GM21723 (cell line): ENCODE measurements around the gene FAM3D.
"Not testable (repeated sequence)": the region's sequence is repeated elsewhere in the genome, so short reads cannot be mapped to it uniquely, and the experiment has no call there.

ENCODE experiments used
- ATAC-seq: cut with Tn5 transposase; IDR thresholded peaks from one replicate; pipeline ENCODE4 v1.9.1; 2021; ENCODE audit warnings: mild to moderate bottlenecking, moderate library complexity; ENCODE audit not compliant: unreplicated experiment

The FAM3D gene

DNA sequence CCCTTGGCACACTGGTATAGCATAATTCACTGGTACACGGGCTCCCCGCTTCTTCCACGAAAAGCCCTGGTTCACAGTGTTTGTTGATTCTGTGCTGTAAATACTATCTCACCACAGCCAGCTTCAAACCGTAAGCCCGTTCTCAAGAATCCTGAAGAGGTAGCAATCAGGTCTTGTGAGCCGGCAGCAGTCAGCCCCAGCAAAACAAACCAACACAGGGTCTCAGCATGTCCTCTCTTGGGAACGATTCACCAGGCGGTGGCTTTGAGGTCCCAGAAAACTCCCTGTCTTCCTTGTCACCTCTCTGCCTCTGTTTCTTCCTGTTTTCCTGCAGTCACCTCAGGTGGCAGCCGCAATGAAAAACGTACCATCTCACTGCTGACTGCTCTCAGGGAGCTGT lies 19.1 kb upstream of the FAM3D start:
- no peak for ATAC-seq

- ATAC-seq = peak; percentile 66
Measured at GRCh38 chr3:58683466-58683865, 16.9 kb upstream of the FAM3D start.

GRCh38 chr3:58683001-58683458 lies 16.5 kb upstream of the FAM3D start:
- ATAC-seq = no peak

GRCh38 chr3:58681863-58682262 lies 15.3 kb upstream of the FAM3D start:
- no peak for ATAC-seq

- ATAC-seq = no peak
Measured at GRCh38 chr3:58680879-58681525, 14.4 kb upstream of the FAM3D start.

DNA sequence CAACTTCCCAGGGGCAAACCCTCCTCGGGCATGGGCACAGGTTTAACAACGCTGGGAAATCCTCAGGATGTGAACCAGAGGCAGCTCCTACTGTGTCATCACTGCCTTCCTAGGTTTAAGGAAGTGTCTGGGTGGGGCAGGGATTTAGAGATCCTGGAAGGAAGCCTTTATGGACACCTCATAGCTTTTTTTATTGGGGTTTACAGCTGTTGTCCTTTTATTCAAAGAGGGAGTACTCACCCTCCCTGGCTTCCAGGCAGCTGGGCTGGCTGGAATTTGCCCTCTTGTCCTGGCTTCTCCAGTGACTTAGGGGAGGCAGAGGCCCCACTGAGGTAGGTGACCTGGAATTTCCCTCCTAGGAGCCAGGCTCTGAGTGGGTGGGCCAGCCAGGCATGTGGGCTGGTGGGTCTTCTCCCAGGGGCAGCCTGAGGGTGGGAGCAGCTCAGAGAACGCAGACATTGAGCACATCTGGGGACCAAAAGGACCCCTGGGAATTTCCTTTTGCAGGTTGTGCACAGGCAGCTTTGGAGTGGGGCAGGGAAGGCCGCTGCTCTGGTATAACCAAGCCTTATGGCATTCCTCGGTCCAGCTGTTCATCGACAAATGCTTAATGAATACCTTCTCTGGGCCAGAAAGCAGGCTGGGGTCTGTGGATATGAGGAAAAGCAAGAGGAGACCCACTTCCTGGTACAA lies 13.5 kb upstream of the FAM3D start:
- no peak for ATAC-seq

DNA sequence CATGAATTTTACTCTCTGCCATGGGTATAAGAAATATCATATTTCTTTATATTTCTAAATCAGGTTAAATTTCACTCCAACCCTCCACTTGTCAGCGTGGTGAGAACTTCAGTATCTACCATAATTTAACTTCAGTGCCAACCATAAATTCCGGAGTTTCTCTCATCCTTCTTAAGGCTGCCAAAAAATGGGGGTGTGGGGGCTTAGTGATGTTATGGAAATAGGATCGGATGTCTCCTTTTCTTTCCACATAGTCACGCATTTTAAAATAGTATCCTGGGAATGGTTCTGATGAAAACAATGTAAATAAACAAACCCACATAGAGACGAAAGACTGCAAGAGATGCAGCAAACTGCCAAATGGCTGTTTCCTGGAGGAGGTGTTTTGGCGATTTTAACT lies 12.9 kb upstream of the FAM3D start:
- ATAC-seq = no peak

DNA sequence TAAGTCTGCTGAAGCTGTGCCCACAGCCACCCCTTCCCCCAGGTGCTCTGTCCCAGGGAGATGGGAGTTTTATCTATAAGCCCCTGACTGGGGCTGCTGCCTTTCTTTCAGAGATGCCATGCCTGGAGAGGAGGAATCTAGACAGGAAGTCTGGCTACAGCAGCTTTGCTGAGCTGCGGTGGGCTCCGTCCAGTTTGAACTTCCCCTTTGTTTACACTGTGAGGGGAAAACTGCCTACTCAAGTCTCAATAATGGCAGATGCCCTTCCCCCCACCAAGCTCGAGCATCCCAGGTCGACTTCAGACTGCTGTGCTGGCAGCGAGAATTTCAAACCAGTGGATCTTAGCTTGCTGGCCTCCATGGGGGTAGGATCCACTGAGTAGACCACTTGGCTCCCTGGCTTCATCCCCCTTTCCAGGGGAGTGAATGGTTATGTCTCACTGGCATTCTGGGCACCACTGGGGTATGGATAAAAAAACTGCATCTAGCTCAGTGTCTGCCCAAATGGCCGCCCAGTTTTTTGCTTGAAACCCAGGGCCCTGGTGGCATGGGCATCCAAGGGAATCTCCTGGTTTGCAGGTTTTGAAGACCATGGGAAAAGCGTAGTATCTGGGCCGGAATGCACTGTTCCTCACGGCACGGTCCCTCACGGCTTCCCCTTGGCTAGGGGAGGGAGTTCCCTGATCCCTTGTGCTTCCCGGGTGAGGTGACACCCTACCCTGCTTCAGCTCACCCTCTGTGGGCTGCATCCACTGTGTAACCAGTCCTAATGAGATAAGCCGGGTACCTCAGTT lies 11.8 kb upstream of the FAM3D start:
- ATAC-seq = not testable (repeated sequence)

DNA sequence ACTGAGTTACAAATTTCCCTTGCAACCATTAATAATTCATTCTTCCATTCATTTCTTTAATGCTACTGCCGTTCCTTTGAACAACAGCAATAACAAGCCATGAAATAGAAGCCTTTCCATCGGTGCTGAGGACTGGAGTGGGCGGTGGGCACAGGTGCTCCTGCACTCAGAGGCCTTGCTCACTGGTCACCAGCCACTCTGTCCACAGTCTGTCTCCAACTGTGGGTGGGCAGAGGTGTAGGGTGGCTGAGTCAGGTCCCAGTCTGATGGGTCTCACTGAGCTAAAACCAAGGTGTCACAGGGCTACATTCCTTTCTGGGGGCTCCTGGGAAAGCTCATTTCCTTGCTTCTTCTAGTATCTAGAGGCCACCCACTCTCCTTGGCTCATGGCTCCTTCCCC lies 6.3 kb upstream of the FAM3D start:
- ATAC-seq = no peak

DNA sequence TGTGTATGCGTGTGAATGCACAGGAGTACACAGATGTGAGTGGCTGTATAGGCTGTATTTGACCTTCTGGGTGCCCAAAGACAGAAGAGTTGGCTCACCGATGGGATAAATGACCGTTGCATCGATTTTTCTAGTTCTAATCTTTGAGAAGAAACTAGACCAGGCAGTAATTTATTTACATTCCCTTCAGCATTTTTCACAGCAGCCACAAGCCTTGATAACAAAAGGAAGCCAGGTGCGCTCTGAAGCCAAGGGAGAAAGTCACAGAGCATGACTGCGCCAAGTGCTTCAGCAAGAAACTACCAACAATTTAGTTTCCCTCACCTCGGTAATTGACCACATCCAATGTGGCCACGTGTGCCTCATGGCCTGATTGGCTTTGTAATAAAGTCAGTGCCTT lies 5.9 kb upstream of the FAM3D start:
- ATAC-seq = no peak

DNA sequence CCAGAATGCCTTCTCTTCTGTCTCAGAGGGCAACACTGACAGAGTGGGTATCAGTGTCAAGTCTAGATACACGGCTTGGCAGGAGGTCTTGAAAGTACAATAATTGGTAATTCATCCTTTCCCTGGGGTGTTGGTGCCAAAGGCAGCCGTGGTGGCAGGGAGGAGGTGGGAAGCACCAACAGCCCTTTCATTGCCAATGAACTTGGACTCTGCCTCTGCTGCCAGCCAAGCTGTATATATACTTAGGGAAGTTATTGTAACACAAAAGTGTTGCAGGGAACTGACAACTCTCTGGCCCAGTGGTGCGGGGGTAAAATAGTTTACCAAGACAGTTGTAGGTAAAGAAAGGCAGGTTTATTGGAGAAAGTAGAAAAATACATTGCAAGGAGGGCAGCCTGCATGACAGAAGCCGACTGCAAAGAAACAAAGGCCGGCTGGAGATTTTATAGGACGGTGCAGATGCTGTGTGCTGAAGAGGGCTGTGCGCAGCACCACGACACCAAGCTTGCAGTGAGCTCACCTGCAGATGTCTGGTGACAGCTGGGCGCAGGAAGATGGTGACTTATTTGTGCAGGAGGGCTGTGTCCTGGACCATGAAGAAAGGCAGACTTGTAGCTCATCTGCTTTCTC lies 4.0 kb upstream of the FAM3D start:
- ATAC-seq = no peak

DNA sequence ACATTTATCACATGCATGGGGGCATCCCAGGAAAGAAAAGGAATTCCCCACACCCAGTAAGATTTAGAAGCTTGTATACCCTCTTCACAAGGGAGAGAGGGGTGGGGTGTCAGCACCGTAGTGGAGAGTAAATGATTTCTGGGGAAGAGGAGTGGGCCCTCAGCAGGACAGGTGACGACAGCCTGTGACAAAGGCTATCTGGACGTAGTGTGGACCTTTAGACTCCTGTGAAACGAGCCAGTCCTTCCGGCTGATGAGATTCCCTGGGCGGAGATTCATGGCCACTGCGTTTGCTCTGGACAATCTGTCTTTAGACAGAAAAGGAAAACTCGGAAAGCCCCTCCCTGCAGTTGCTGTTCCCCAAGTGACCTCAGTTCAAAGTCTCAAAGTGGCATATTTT lies 1.7 kb upstream of the FAM3D start:
- no peak for ATAC-seq

DNA sequence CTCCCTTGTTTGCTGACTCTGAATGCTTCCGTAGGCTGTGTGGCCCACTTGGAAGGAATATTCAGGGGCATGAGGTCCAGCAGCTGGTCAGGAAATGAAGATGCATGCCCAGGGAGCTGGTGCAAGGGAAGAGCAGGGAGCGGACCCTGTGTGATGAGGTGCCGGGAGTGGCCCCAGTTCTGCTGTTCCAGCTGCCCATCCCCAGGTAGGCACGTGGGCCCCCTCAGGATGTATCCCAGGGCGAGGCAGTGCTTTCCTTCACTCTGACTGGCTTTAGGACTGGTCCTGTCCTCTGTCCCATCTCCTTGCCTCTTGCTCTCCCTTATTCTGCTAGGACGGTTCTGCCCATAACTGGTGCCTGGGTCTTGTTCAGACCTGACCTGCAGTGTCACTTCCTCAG lies 1.1 kb upstream of the FAM3D start:
- ATAC-seq = no peak

DNA sequence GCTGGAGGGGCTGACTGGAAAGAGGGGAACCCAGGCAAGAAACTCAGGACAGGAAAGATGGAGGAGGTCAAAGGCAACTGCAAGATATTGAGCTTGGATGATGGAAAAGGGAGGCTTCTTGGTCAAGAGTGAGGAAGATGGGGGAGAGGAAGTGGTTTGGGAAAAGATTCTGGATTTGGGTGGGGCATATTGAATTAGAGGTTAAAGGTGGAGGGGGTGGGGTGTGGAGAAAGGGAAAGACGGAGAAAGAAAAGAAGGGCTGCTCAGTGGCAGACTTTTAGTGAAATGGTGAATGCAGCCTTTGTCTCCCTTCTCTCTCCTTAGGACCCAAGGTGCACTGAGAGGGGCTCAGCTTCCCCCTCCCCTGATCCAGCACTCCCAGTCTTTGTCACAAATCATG lies 655 bp upstream of the FAM3D start:
- ATAC-seq = no peak

GRCh38 chr3:58665405-58665804 lies 1.2 kb downstream of the FAM3D start:
- no peak for ATAC-seq

GRCh38 chr3:58664611-58665010 lies 2.0 kb downstream of the FAM3D start:
- no peak for ATAC-seq

DNA sequence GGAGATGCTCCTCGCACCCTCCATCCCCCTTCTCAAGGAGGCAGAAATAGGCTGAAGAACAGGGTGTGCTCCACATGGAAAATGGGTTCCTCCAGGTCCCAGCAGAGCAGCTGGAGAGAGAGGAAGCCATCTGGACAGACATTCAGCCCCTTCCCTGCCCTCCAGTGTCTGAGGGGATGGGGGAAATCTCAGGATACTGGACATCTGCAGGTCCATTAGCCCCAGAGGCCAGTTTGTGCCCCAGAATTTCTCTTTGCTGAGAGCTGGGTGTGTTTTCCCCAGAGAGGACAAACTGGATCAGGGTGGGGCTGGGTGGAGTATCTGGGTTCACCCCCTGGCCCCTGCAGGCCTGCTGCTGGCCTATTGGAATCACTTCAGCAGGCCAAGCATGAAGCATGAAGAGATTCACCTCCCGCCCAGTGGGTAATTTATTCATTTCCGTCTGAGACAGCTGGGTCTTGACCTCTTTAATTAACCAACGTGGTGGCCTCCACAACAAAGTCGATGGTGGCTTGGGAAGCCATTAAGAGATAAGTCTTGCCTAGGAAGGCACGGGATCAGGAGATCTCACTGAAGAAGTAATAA lies 4.6 kb downstream of the FAM3D start:
- no peak for ATAC-seq

DNA sequence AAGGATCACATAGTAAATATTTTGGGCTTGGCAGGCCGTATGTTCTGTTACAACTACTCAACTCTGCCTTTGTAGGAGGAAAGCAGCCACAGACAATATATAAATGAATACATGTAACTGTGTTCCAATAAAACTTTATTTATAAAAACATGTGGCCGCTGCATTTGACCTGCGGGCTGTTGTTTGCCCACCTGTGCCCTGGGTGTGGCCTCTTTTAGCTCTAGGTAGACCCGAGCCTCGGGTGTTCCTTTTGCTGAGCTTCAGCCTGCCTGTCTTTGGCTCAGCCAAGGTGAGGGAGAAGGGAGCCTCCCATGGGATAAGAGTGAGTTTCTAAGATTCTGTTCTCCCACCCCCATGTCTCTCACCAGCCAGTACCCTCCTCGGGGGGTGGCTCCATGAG lies 5.6 kb downstream of the FAM3D start:
- ATAC-seq = no peak

GRCh38 chr3:58659051-58659675 lies 7.4 kb downstream of the FAM3D start:
- no peak for ATAC-seq

GRCh38 chr3:58658508-58658907 lies 8.1 kb downstream of the FAM3D start:
- no peak for ATAC-seq
